Endometrial microvascular endothelial cells (primary cell): Measurements from ENCODE around the gene GPR107. TPM values are rescaled to one million over a fixed set of nuclear protein-coding genes. Genes with fewer than 3 reads are reported as not detected.

ENCODE experiments used
- in situ Hi-C: cut with HindIII; loops from 2 replicates; pipeline ENCODE4 v1.10.0; 2017; ENCODE audit warnings: low sequenced_read_pairs, low pct_unique_long_range_greater_than_20kb; ENCODE audit errors: inconsistent ontology term
- total RNA-seq: library from RNA; depleted of rRNA; stranded (reverse); fragments of >200 nt; gene quantifications from one replicate; pipeline ENCODE4 v1.2.3, GENCODE V29; 2015; ENCODE audit errors: inconsistent ontology term

Gene GPR107
- total RNA-seq, 1 donor from 2014 or later: 21.6 TPM

DNA sequence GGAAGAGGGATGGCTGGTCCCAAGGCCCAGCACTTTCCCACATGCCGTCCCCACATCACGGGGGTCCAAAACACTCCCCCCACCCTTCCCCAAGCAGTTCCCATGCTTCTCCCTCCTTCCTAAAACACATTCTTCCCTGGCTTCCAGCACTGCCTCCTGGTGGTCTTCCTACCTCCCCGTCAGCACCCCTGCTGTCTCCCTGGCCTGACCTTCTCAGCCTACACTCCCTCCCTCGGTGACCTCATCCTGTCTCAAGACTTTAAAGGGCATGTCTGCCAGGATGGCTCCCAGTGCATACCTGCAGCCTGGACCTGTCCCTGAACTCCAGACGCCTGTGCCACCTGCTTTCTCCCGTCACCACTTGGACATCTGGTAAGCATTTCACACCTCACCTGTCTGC is 114.2 kb downstream of the GPR107 start:
- in situ Hi-C loops: no loop called here

DNA sequence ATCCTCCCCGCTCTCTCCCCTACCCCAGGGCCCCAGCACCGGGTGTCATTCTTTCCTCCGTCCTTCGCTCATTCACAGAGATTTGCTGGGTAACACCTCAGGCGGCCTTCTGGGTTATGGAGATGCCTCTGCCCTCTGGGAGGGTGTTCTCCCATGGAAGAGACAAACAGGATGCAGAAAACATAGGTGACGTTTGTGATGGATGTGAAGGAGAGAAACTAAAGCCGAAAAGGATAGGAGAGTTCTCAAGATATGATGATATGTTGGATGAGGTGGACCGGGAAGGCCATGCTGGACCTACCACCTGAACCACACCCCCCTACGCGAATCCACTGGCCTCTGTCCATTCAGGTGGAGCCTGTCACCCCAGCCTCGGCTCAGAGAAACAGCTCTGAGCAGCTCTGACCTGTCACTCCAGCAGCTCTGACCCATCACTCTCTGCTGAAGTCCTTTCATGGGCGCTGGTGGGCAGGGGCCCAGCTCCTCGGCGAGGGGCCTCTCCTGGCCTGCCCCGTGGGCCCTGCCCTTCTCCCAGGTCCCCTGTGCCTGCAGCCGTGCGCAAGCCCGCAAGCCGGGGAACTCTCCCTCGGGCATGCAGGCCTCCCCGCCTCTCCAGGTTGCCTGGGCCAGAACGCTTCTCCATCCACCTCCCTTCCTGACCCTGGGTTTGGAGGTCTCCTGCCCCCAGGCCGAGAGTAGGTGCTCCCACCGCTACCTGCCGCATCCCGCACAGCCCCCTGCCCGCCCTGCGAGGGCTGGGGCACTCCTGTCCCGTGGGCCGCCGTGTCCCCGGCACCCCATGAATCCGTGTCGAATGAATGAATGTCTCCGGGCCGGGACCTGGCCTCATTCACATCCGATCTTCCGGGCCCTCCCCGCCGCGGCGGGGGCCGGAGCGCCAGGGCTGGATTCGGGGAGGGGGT is 117.8 kb downstream of the GPR107 start:
- in situ Hi-C loops: no loop called here

DNA sequence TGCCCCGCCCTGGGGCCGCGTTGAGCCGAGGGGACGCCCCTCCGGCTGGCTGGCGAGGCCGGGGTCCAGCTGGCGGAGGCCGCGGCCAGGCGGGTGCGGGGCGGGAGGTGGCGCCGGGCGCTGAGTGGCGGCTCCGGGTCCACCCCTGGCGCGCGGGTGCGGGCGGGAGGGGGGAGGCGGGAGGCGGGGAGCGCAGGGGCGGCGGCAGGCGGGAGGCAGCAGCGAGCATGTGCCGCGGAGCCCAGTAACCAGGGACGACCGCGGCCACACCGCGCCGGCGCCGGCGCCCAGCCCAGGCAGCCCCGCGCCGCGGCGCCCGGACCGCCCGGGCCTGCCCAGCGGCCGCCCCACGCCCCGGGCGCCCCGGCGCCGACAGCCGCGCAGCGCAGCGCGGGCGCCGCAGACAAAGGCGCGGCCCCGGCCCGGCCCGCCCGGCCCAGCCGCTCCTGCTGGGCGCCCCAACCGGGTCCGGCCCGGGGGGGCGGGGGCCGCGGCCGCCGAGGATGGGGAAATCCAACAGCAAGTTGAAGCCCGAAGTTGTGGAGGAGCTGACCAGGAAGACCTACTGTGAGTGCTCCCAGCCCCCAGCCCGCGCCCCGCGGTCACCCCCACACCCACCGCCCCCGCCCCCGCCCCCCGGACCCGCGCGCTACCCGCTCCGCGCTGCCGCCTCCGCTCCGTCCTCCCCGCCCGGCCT is 118.6 kb downstream of the GPR107 start, which contains the start of gene NCS1:
TSS of gene NCS1 (plus strand) at position 244 of the 697 bp plus-strand sequence. CDS start at position 504, 260 bp downstream.
- in situ Hi-C loops: no loop called here

DNA sequence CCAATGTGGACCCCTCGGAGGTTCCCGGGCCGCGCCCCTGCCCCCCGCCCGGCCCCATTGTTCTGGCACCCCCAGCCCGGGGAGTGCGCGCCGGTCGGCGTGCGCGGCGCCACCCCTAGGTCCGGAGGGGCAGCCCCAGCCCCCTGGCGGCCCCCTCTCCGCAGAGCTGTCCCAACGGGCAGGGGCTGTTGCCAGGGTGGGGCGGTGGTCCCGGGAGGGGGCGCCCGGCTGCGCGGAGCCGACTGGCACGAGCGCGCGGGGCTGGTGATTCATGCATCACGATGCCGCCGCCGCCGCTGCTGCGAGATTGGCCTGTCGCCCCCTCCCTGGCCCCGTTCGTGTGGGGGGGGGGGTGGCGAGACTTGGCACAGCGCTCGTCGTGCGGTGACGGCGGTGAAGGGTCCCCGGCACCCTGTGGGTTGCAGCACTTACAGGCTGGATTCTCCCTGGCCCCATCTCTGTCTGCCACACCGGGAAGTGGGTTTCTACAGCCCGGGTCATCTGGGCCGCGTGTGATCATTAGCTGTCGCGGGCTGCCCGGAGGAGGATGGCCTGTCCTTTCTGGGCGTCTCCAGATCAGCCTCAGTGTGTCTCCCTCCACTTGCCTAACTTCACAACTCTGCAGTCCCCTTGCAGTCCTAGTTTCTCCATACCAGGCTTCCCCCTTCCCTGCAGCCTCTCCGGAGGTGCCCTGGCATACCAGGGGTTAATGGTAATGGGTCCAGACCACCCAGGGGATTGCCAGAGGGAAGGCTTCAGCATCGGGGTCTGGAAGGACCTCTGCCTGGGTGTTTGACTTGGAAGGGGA is 119.4 kb downstream of the GPR107 start:
- in situ Hi-C loops: no loop called here

DNA sequence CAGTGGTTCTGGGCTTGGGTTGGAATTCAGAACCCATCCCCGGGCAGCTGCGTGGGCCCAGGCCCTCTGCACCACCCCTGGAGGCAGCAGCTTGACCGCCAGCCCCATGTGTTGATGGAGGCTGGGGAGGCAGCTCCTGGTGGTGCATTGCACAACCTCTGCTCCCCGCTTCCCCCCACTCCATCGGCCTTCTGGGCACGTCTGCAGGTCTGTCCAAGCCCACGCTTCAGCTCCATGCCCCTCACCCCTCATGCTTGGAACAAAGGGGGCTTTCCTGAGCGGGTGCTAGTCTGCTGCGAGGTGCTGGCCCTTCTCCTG is 119.9 kb downstream of the GPR107 start:
- in situ Hi-C loops: no loop called here

DNA sequence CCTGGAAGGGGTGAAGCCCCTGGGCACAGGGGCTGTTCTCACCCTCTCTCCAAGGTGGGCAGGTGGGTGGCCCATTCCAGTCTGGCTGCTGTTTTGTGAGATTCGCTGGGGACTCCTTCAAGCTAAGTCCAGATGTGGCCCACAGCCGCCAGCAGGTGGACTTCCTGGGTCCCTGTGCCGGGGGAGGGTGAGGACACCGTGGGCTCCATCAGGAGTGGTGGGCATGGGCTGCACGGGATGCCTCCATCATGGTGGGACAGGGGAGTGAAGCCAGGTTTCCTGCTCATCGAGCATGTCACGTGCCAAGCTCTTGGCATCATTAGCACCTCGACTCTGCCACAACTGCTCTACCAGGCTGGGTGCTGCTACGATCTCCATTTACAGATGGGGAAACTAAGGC is 120.3 kb downstream of the GPR107 start:
- in situ Hi-C loops: no loop called here

DNA sequence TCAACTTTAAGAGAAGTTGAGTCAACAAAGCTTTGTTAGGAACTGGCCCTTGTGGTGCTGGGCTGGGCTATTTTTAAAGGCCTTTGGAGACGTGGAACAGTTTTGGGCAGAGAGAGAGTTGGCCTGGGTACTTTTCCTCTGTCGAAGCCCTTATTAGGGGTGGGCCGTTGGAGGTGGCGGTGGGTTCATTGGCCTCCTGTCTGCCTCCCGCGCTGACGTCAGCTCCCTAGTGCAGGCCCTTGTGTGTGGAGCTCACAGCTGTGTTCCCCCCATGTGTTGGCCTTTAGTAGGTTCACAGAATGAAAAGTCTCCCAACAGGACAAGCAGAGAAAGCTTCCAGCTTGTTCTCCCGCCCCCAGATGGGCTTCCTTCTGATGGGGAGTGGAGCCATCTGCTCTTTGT is 121.2 kb downstream of the GPR107 start:
- in situ Hi-C loops: no loop called here

DNA sequence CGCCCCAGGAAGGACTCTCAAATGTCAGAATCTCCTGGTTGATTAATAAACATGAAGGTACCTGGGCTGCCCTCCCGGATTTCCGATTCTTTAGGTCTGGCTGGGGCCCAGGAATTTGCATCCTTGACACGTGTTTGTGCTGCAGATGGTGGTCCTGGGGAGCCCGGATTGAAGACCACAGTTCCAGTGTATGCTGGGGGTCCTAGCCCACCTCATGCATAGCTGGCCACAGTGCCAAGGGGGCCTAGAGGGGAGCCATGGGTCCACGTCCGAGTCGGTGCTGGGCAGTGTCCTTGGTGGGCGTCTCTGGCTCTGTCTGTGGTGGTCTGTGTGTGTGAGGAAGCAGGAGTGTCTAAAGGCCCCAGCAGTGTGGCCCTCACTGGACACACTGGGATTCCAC is 121.6 kb downstream of the GPR107 start:
- in situ Hi-C loops: no loop called here

DNA sequence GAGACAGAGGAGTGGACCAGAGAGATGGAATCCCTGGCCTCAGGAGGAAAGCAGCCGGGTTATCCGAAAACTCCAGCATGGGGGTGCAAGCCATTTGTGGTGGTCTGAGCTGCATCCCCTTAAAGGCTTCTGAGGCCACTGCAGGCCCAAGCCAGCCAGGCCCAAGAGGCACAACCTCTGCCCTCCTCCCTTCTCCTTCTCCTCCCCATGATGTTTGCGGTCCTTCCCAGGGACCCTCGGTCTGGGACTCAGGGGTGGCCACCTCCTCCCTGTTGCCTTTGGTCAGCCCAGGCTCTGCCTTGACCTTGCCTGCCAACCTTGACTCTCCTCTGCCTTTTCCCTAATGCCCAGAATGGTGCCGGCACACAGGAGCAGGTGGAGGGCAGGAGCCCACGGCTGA is 123.1 kb downstream of the GPR107 start:
- in situ Hi-C loops: no loop called here

DNA sequence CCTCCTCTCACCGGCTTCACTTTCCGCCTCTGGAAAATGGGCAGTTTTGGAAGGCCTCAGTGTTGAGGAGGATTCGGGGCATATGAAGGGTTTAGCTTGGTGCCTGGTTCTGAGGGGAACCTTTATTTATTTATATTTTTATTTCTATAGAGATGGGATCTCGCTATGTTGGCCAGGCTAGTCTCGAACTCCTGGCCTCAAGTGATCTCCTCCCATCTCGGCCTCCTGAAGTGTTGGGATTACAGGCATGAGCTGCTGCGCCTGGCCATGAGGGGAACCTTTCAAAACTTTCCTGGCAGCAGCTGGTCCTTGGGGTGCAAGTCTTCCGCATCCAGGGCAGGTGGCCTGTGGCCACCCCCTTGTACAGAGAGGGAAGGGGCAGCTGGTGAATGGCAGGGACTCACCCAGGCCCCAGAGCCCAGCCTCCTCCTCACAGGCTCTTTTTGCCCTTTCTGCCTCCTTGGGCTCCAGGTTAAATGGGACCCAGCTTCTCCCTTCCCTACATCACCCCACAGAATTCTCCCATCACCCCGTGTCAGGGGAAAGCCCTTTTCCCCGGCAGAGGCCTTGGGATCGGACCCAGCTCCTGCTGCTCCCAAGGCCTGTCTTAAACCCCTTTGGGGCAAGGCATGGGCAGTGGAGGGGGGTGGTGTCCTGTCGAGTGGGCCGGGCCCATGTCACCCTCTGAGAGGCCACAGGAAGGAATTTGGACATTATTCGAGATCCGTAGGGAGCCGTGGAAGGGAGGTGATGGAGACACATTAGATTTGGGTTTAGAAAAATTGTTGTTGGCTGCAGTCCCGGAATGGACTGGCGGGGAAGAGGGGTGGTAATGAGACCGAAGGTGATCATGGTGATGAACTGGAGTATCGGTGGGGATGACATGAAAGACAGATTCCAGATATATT is 124.4 kb downstream of the GPR107 start:
- in situ Hi-C loops: no loop called here

DNA sequence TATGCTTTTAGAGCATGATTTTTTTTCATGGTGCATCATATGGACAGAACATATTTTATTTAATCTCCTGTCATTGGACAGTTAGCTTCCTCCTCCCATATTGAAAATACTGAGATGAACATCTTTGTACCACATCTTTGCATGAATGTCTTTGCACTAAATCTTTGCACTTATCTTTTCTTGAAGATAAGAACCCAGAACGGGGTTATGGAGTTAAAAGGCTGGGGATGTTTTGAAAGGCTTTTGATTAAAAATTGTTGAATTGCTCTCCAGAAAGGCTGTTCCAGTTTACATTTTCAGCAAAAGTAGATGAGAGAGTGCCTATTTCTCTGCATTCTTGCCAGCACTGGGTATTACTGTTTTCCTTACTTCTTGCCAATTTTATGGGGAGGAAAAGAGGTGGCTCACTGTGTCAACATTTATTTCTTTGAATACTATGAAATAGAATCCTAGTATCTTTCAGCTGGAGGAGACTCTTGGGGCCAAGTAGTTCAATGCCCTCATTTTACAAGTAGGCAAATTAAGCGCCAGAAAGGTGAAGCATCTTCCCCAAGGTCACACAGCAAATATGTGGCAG is 125.7 kb downstream of the GPR107 start:
- in situ Hi-C loops: no loop called here

DNA sequence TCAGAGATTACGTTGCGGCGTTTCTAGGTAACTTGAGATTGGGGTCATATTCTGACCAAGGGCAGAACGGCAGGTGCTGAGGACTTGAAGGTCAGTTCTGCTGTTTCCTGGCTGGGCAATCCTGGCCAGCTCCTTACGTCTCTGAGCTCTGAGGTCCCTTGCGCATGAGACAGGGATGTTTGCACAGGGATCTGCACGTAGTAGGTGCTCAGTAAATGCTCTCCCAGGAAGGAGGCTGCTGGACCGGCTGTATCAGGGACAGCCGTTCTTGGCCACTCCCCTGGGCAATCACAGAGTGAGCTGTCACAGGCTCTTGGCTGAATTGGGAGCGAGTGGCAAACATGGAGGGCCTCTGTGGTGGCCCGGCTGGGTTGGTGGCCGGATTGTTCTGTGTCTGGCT is 126.8 kb downstream of the GPR107 start:
- in situ Hi-C loops: no loop called here

DNA sequence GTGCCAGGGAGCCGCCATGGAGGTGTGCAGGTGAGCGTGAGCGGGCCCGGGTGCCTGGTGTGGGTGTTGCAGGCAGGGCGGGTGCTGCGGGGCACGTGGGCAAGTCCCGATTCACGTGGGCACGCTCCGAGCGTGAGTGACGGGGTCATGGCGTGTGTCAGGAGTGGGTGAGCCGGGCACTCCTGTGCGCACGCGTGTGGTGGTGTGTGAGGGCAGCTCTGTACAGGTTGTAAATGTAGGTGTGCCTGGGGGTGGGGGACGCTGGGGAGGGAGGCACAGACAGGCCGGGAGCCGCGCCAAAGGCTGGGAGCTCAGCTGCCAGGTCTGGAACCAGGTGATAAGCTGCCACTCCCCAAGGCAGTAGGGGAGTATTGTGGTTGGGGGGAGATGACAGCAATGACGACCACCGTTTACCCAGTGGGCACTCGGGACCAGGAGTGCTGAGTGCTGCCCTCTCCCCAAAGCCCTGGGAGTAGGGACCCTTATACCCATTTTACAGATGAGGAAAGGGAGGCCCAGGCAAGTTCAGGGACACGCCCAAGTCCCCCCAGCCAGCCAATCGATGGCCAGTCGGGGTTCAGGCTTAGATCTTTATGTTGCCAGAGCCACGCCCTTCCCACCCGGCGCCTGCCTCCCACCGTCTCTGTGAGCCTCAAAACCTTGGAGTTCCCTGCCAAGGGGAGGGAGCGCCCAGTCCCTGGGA is 128.1 kb downstream of the GPR107 start:
- in situ Hi-C loops: no loop called here

DNA sequence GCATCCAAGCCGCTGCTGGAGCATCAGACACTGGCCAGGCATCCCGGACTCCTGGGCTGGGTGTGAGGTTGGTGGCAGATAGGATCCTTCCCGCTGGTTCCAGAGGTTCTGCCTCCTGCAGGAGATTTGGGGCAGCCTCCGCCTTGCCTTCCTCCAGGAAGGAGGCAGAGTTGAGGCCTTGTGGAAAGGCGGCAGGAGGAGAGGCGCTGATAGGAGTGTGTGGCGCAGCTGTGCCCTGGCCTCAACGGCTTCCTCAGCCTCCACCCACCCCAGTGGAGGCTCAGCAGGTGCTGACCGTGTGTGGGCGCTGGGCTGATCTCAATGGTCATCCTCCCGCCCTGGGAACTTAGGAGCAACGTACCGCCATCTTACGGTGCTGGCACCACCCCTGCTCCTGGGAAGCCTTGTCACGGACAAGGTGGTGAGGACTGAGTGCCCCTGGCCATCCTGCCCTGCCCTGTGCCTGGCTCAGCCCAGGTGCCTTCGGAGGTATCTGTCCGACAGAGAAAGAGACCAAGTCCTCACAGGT is 128.7 kb downstream of the GPR107 start:
- in situ Hi-C loops: no loop called here

DNA sequence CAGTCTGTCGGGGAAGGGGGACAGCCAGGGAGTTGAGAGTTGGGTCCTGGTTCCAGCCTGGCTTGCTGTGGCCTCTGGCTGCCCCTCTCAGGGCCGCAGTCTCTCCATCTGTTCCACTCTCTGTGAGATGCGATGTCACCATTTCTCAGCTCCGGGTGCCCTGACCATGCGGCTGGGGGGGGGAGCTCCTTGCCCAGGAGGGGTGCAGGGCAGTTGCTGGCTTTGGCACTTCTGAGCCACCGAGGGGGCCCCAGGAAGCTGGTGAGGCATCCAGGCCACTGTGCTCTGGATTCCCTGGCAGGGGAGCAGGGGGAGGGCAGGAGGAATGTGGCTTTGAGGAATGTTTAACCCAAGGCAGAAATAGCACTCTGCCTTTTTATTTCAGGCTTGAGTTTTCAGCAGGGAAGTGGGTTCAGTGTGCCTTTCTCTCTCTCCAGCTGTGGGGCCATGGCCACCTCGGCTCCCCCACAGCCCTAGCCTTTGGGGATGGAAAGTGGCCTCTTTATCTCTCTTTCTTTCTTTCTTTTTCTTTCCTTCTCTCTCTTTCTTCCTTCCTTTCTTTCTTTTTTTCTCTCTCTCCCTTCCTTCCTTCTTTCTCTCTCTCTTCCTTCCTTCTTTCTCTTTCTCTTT is 129.5 kb downstream of the GPR107 start:
- in situ Hi-C loops: no loop called here

DNA sequence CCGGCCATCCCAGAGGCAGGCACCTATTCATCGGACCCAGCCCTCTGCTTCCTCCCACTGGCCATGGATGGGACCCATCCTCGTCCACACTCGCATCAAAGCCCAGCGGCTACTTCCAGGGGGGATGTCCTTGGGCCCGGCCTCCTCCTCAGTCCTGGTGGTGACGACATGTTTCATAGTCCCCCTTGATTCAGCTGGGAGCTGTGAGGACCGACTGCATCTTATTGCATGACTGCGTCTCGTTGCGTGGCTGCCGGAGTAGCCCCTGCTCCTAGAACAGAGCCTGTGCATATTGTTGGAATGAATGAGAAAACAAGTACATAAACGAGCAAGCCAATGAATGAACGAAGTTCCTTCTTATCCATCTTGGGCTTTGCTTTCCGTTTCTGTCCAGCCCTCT is 131.3 kb downstream of the GPR107 start:
- in situ Hi-C loops: no loop called here

DNA sequence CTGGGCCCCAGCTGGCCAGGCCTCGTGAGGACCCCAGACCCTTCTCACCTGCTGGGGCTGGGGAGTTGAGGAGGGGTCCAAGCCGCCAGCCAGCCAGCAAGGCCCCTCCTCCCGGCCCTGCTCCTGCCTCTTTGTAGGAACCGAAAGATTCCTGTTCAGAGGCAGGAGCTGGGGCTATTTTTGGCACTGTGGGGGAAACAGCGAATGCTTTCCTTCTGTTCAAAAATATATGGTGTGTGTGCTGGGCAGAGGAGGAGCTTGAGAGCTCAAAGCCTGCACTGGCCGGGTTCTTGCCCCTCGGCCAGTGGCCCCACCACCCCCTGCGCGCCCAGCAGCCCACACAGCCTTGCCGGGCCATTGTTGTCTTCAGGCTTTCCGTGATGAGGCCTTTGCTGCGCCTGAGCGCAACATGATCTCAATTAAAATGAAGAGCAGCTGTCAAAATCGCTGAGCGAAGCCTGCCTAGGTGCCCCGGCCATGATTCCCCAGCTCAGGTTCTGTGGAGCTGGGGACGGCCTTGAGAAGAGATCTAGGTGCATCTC is 131.9 kb downstream of the GPR107 start:
- in situ Hi-C loops: no loop called here
